Testis (tissue), 3 donors: Measurements from ENCODE around the gene RAG2. TPM values are rescaled to one million over a fixed set of nuclear protein-coding genes. Genes with fewer than 3 reads are reported as not detected.
A peak's percentile ranks its signal among the peaks of the same experiment; 100 is the strongest.

Experiments used
- DNase-seq: peaks from one replicate; pipeline ENCODE4 v3.0.0-alpha.2; 2019
- H3K27ac ChIP-seq, 2 donors: fragments of 200-600 bp; sonication (generic); one replicate each; pipeline ENCODE4 v1.5.1; 2019
- H3K27me3 ChIP-seq: fragments of 200-600 bp; sonication (generic); one replicate; pipeline ENCODE4 v1.5.1; 2019
- H3K36me3 ChIP-seq: fragments of 200-600 bp; sonication (generic); one replicate; pipeline ENCODE4 v1.5.1; 2017; ENCODE audit warnings: low read depth; ENCODE audit errors: missing control alignments
- H3K4me1 ChIP-seq: fragments of 200-600 bp; sonication (generic); one replicate; pipeline ENCODE4 v1.5.1; 2019
- H3K4me3 ChIP-seq, 2 donors: fragments of 200-600 bp; sonication (generic); one replicate each; pipeline ENCODE4 v1.5.1; 2017 to 2019
- H3K9me3 ChIP-seq: fragments of 200-600 bp; sonication (generic); one replicate; pipeline ENCODE4 v1.5.1; 2017
- POLR2A ChIP-seq: fragments of 450-650 bp; IDR thresholded peaks from one replicate; pipeline ENCODE4 v1.6.1; 2017; ENCODE audit warnings: antibody characterized with exemption, mild to moderate bottlenecking, moderate library complexity
- WGBS, 2 donors: methylation state at CpG; one replicate each; pipeline ENCODE4 v1.1.5; 2018; 5-methylcytosine and 5-hydroxymethylcytosine counted together
- intact Hi-C: fragments of 100-400 bp; cut with DNase I; formaldehyde crosslinking; loops from one replicate; pipeline ENCODE4 v1.15.1; 2023; ENCODE audit warnings: low total_unique reads
- polyA plus RNA-seq: library from polyadenylated mRNA; stranded (reverse); fragments of 350-450 nt; fragmentation: Illumina TruSeq; extraction: RNeasy Lipid Tissue Mini Kit (QIAGEN cat#74804); gene quantifications from one replicate; pipeline ENCODE4 v1.2.3, GENCODE V29; 2014; ENCODE audit warnings: low read depth, low replicate concordance; ENCODE audit not compliant: insufficient read depth
- total RNA-seq, 2 donors: library from RNA; depleted of rRNA; stranded (reverse); fragments of >200 nt; gene quantifications; one replicate each; pipeline ENCODE4 v1.2.3, GENCODE V29; 2016
- TF ChIP-seq, protein P1 (sequence below), 3 experiments: fragments of 450-650 bp in 2 of 3; fragments of 200-600 bp in 1 of 3; sonication (generic) in 1 of 3; IDR thresholded peaks; one replicate each; pipeline ENCODE4 v1.5.1; 2016 to 2019; ENCODE audit warnings: antibody characterized with exemption in 3 of 3, mild to moderate bottlenecking in 2 of 3, moderate library complexity in 1 of 3

The RAG2 gene
- total and polyA plus RNA-seq, 3 donors from 2014 or later = 0.25 to 2.9 (median 0.94) TPM

- WGBS, 2 donors = 53 to 83% methylated on average over 3 of the region's 3 CpGs
- no peaks in the 10 kb centered on the region for H3K36me3 ChIP-seq
- TF ChIP-seq, protein P1, sequence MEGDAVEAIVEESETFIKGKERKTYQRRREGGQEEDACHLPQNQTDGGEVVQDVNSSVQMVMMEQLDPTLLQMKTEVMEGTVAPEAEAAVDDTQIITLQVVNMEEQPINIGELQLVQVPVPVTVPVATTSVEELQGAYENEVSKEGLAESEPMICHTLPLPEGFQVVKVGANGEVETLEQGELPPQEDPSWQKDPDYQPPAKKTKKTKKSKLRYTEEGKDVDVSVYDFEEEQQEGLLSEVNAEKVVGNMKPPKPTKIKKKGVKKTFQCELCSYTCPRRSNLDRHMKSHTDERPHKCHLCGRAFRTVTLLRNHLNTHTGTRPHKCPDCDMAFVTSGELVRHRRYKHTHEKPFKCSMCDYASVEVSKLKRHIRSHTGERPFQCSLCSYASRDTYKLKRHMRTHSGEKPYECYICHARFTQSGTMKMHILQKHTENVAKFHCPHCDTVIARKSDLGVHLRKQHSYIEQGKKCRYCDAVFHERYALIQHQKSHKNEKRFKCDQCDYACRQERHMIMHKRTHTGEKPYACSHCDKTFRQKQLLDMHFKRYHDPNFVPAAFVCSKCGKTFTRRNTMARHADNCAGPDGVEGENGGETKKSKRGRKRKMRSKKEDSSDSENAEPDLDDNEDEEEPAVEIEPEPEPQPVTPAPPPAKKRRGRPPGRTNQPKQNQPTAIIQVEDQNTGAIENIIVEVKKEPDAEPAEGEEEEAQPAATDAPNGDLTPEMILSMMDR (IDR thresholded peaks at IDR 0.05) = peak in 1 of 3 experiments; percentile 34
- no peak for TF ChIP-seq POLR2A
- H3K9me3 ChIP-seq = no peaks in the 10 kb centered on the region
- no peaks in the 10 kb centered on the region for H3K4me1 ChIP-seq
- intact Hi-C loops = no loop called here
- no peaks in the 10 kb centered on the region for H3K27me3 ChIP-seq
- no peak overlapping the region for H3K4me3 ChIP-seq
- peak; percentile 32 for DNase-seq
- H3K27ac ChIP-seq = no peak overlapping the region
Observed at GRCh38 chr11:36622431-36623136, 24.5 kb upstream of the RAG2 start.

DNA sequence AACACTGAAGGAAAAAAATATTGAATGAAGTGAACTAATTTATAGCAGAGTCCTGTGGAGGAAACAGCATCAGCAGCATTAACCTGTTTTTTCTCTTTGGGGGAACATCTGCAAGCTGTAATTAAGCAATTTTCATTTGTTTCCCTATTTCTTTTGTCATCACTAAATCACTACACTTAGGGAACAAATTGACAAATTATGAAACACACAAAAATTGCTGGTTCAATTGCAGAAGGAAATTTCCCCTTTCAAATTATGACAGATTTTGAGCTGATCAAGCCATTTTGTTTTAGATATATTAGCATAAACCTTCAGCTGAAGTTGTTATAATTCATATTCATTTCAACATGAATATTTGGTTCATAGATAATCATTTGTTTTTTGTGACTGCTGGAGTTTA lies 22.2 kb upstream of the RAG2 start:
- DNase-seq = no peak
- H3K27me3 ChIP-seq = no peaks in the 10 kb centered on the region
- H3K9me3 ChIP-seq = no peaks in the 10 kb centered on the region
- intact Hi-C loops = no loop called here
- H3K4me1 ChIP-seq = no peaks in the 10 kb centered on the region
- no peaks in the 10 kb centered on the region for H3K36me3 ChIP-seq
- TF ChIP-seq, protein P1 (IDR thresholded peaks at IDR 0.05) = no peak
- TF ChIP-seq POLR2A = no peak
- H3K4me3 ChIP-seq = no peak overlapping the region
- no peak overlapping the region for H3K27ac ChIP-seq

- H3K4me1 ChIP-seq = no peaks in the 10 kb centered on the region
- no peaks in the 10 kb centered on the region for H3K36me3 ChIP-seq
- intact Hi-C loops = no loop called here
- no peak overlapping the region for H3K4me3 ChIP-seq
- no peaks in the 10 kb centered on the region for H3K9me3 ChIP-seq
- 42 to 44% methylated on average over 5 of the region's 5 CpGs for WGBS, 2 donors
- H3K27me3 ChIP-seq = no peaks in the 10 kb centered on the region
- no peak for DNase-seq
- TF ChIP-seq, protein P1 (IDR thresholded peaks at IDR 0.05) = no peak
- no peak for TF ChIP-seq POLR2A
- no peak overlapping the region for H3K27ac ChIP-seq
Observed at GRCh38 chr11:36619502-36619901, 21.5 kb upstream of the RAG2 start.

GRCh38 chr11:36618363-36619047 lies 20.5 kb upstream of the RAG2 start:
- WGBS, 2 donors = 79 to 82% methylated on average over 3 of the region's 3 CpGs
- H3K36me3 ChIP-seq = no peaks in the 10 kb centered on the region
- H3K4me3 ChIP-seq = no peak overlapping the region
- intact Hi-C loops = no loop called here
- no peak overlapping the region for H3K27ac ChIP-seq
- H3K27me3 ChIP-seq = no peaks in the 10 kb centered on the region
- no peaks in the 10 kb centered on the region for H3K4me1 ChIP-seq
- no peaks in the 10 kb centered on the region for H3K9me3 ChIP-seq
- TF ChIP-seq POLR2A = no peak
- TF ChIP-seq, protein P1 (IDR thresholded peaks at IDR 0.05) = no peak
- no peak for DNase-seq
